HepG2 (cell line): ENCODE measurements around the gene OR13J1. TPM values are rescaled to one million over a fixed set of nuclear protein-coding genes. Genes with fewer than 3 reads are reported as not detected.

Experiments used
- ATAC-seq: fragments of 200-7000 bp; cut with Tn5 transposase; 3 replicates; pipeline ENCODE4 v1.9.1; 2020; ENCODE audit warnings: mild to moderate bottlenecking, moderate library complexity
- BruUV-seq: library from RNA; stranded (reverse); fragments of 400-500 nt; replicated peaks from 2 replicates; lab custom pipeline; 2021; lab: Mats Ljungman, UMichigan
- CTCF ChIA-PET: fragments of 300-600 bp; formaldehyde crosslinking; extraction: SDS; loops from one replicate; lab custom pipeline; 2021; ENCODE audit warnings: low total read pairs, inconsistent platforms, low intra/inter-chr PET ratio; lab: Yijun Ruan, JAX
- POLR2A ChIA-PET: fragments of 350-600 bp; sonication (Branson Sonifier 250); formaldehyde crosslinking; loops from one replicate; lab custom pipeline; 2020; ENCODE audit warnings: antibody characterized with exemption, inconsistent platforms; lab: Yijun Ruan, JAX
- DNase-seq: peaks from one replicate; pipeline ENCODE4 v3.0.0-alpha.2; 2015; ENCODE audit warnings: low spot score
- FAIRE-seq: peaks from 3 replicates; lab custom pipeline; 2011; peaks lifted over from hg19 to GRCh38; lab: Jason Lieb, UNC
- H2AFZ ChIP-seq: one replicate; pipeline ENCODE4 v1.6.1; 2011; ENCODE audit warnings: low read length, inconsistent platforms
- H3K27ac ChIP-seq: fragments of 300-600 bp; 3 replicates; pipeline ENCODE4 v1.8.0; 2011; ENCODE audit warnings: mixed run types, mild to moderate bottlenecking, mixed read lengths, low read length, inconsistent platforms; ENCODE audit not compliant: insufficient read depth; ENCODE audit errors: extremely low read length
- H3K27me3 ChIP-seq, 2 experiments: fragments of 200-600 bp in 1 of 2; 2 replicates in 1 of 2; 3 replicates in 1 of 2; pipeline versions ENCODE4 v1.6.0 to v1.8.0; 2011; ENCODE audit warnings: low read length in 2 of 2, mild to moderate bottlenecking in 2 of 2, moderate library complexity in 2 of 2, inconsistent platforms in 1 of 2; ENCODE audit not compliant: insufficient read depth in 2 of 2, control insufficient read depth in 1 of 2
- H3K36me3 ChIP-seq, 2 experiments: fragments of 200-600 bp in 1 of 2; replicated peaks in 1 of 2; 2 replicates in 1 of 2; 3 replicates in 1 of 2; pipeline versions ENCODE4 v1.5.1 to v1.8.0; 2011; ENCODE audit warnings: low read length in 2 of 2, inconsistent platforms in 1 of 2; ENCODE audit not compliant: insufficient read depth in 2 of 2, control insufficient read depth in 1 of 2
- H3K4me1 ChIP-seq: 2 replicates; pipeline ENCODE4 v1.5.1; 2012; ENCODE audit warnings: low read length, inconsistent platforms; ENCODE audit not compliant: insufficient read depth
- H3K4me2 ChIP-seq: 2 replicates; pipeline ENCODE4 v1.6.0; 2011; ENCODE audit warnings: low read depth, low read length, inconsistent platforms
- H3K4me3 ChIP-seq, 3 experiments: fragments of 200-600 bp in 1 of 3; sonication (generic), shearing (Covaris generic) in 1 of 3; replicated peaks in 1 of 3; 2 replicates each; pipeline ENCODE4 v1.5.1; 2011 to 2016; ENCODE audit warnings: low read length in 3 of 3, inconsistent platforms in 2 of 3, low read depth in 2 of 3, mild to moderate bottlenecking in 2 of 3, control low read depth in 1 of 3, mixed read lengths in 1 of 3; ENCODE audit not compliant: insufficient read depth in 1 of 3
- H3K79me2 ChIP-seq: one replicate; pipeline ENCODE4 v1.6.1; 2011; ENCODE audit warnings: low read length, inconsistent platforms; ENCODE audit not compliant: insufficient read depth
- H3K9ac ChIP-seq: 2 replicates; pipeline ENCODE4 v1.6.0; 2011; ENCODE audit warnings: mild to moderate bottlenecking, low read depth, low read length, inconsistent platforms; ENCODE audit not compliant: insufficient read depth
- H3K9me3 ChIP-seq: 2 replicates; pipeline ENCODE4 v1.5.1; 2012; ENCODE audit warnings: mild to moderate bottlenecking, low read length
- H4K20me1 ChIP-seq: 2 replicates; pipeline ENCODE4 v1.6.0; 2011; ENCODE audit warnings: inconsistent platforms, mild to moderate bottlenecking, low read length, moderate library complexity; ENCODE audit not compliant: insufficient read depth
- ARID3A ChIP-seq: IDR thresholded peaks from 2 replicates; pipeline ENCODE4 v1.6.1; 2012; ENCODE audit warnings: low read depth, low read length, improper control_type of control experiment
- EHMT2 ChIP-seq: fragments of 200-600 bp; sonication (generic); IDR thresholded peaks from 2 replicates; pipeline ENCODE4 v1.7.0; 2017; ENCODE audit warnings: antibody characterized with exemption, low read depth, low read length, borderline replicate concordance
- FOXA1 ChIP-seq, 2 experiments: fragments of 450-650 bp in 1 of 2; sonication (generic) in 1 of 2; formaldehyde crosslinking in 1 of 2; IDR thresholded peaks; 2 replicates each; pipeline versions ENCODE4 v1.4.0 to v1.6.1; 2016 to 2020; ENCODE audit warnings: missing genetic modification reagents in 1 of 2
- GMEB1 ChIP-seq: sonication (generic); formaldehyde crosslinking; IDR thresholded peaks from 2 replicates; pipeline ENCODE4 v1.5.1; 2020; ENCODE audit warnings: missing genetic modification reagents, mild to moderate bottlenecking, borderline replicate concordance
- MYC ChIP-seq: sonication (generic); formaldehyde crosslinking; IDR thresholded peaks from 2 replicates; pipeline ENCODE4 v1.9.0; 2021; ENCODE audit warnings: missing genetic modification reagents, borderline replicate concordance
- NCOA2 ChIP-seq: sonication (generic); formaldehyde crosslinking; IDR thresholded peaks from 2 replicates; pipeline ENCODE4 v1.8.0; 2022; ENCODE audit warnings: inconsistent platforms
- PLSCR1 ChIP-seq: sonication (generic); formaldehyde crosslinking; IDR thresholded peaks from 2 replicates; pipeline ENCODE4 v1.5.0; 2020; ENCODE audit warnings: missing genetic modification reagents, mild to moderate bottlenecking, borderline replicate concordance
- REXO4 ChIP-seq: sonication (generic); formaldehyde crosslinking; IDR thresholded peaks from 2 replicates; pipeline ENCODE4 v1.8.0; 2022; ENCODE audit warnings: missing genetic modification reagents, mild to moderate bottlenecking, borderline replicate concordance
- SAFB2 ChIP-seq: sonication (generic); formaldehyde crosslinking; IDR thresholded peaks from 2 replicates; pipeline ENCODE4 v1.5.1; 2020; ENCODE audit warnings: missing genetic modification reagents, low read depth, mild to moderate bottlenecking, borderline replicate concordance
- SKI ChIP-seq: fragments of 450-650 bp; IDR thresholded peaks from one replicate; pipeline ENCODE4 v1.6.1; 2018; ENCODE audit warnings: mild to moderate bottlenecking; ENCODE audit not compliant: partially characterized antibody
- SMAD3 ChIP-seq: sonication (generic); formaldehyde crosslinking; IDR thresholded peaks from 2 replicates; pipeline ENCODE4 v1.4.0; 2020; ENCODE audit warnings: missing genetic modification reagents
- ZNF121 ChIP-seq: sonication (generic); formaldehyde crosslinking; IDR thresholded peaks from 2 replicates; pipeline ENCODE4 v1.5.0; 2020; ENCODE audit warnings: mild to moderate bottlenecking, missing genetic modification reagents
- ZNF33B ChIP-seq: sonication (generic); formaldehyde crosslinking; IDR thresholded peaks from 2 replicates; pipeline ENCODE4 v1.5.1; 2020; ENCODE audit warnings: mild to moderate bottlenecking, missing genetic modification reagents
- WGBS: methylation state at CpG from one replicate; pipeline ENCODE4 v1.1.6; 2017; ENCODE audit warnings: low lambda C conversion rate; 5-methylcytosine and 5-hydroxymethylcytosine counted together
- in situ Hi-C: cut with HindIII; loops from 2 replicates; pipeline ENCODE4 v1.10.0; 2017; ENCODE audit warnings: low pct_unique_long_range_greater_than_20kb; ENCODE audit not compliant: extremely low pct_ligation_motif_present
- intact Hi-C: fragments of 100-400 bp; cut with micrococcal nuclease; formaldehyde crosslinking; loops from one replicate; pipeline ENCODE4 v1.10.0; 2022; ENCODE audit not compliant: unreplicated experiment
- polyA plus RNA-seq, 8 experiments: library from polyadenylated mRNA; depleted of rRNA in 3 of 8; stranded (reverse) in 7 of 8; unstranded in 1 of 8; fragments of >200 nt; fragmentation: Illumina TruSeq in 4 of 8; extraction: Trizol in 4 of 8; gene quantifications; 2 replicates each; pipeline versions ENCODE4 v1.2.1 to v1.2.3, GENCODE V29; 2011 to 2016; ENCODE audit warnings: low read depth in 4 of 8, missing spikeins in 1 of 8, mixed read lengths in 1 of 8; ENCODE audit not compliant: insufficient read depth in 1 of 8
- total RNA-seq, 5 experiments: library from RNA; depleted of rRNA; stranded (reverse); fragments of >200 nt; fragmentation: Illumina TruSeq; extraction: Trizol; gene quantifications; 2 replicates each; pipeline ENCODE4 v1.2.3, GENCODE V29; 2016; ENCODE audit warnings: low read depth in 1 of 5
- TF ChIP-seq, protein P1 (sequence below): sonication (generic); formaldehyde crosslinking; IDR thresholded peaks from 2 replicates; pipeline ENCODE4 v1.8.0; 2022; ENCODE audit warnings: mild to moderate bottlenecking, missing genetic modification reagents; ENCODE audit not compliant: insufficient replicate concordance
- TF ChIP-seq, protein P2 (sequence below): sonication (generic); formaldehyde crosslinking; IDR thresholded peaks from 2 replicates; pipeline ENCODE4 v1.4.0; 2020; ENCODE audit warnings: missing genetic modification reagents

Gene OR13J1
- total and polyA plus RNA-seq, 2 of the 13 experiments (the other 11 are each of a cell fraction or from before 2014, with no cell fraction given): not detected

DNA sequence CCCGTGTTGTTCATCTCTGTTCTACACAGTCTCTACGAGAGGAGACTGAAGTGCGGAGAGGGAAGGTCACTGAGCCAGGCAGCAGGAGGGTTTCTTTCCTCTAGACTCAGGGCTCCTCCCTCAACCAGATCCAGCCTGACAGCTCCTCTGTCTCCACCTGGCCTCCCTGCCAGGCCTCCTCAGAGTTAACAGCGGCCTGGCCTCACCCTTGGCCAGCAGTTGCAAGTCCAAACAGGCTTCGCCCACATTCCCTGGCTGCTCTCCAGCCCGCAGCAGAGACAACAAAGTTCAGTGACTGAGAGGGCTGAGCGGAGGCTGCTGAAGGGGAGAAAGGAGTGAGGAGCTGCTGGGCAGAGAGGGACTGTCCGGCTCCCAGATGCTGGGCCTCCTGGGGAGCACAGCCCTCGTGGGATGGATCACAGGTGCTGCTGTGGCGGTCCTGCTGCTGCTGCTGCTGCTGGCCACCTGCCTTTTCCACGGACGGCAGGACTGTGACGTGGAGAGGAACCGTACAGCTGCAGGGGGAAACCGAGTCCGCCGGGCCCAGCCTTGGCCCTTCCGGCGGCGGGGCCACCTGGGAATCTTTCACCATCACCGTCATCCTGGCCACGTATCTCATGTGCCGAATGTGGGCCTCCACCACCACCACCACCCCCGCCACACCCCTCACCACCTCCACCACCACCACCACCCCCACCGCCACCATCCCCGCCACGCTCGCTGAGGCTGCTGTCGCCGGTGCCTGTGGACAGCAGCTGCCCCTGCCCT lies 35.9 kb upstream of the OR13J1 start, which contains the start of gene HRCT1:
Gene HRCT1, plus strand, starts transcription at position 291 of the 768 bp plus-strand sequence. Its CDS starts 86 bp downstream, at position 377.
- Histone ChIP-seq H3K27me3 (peaks cover 0 to 11% of the 10 kb centered on the region in 2 experiments; a peak in 2 of 5 replicates), H3K4me1 (peaks cover 69% of the 10 kb centered on the region), H3K9ac (peak within 1 kb of the TSS; percentile 57; the same call in 1 of the 2 replicates), H3K9me3 (no peaks in the 10 kb centered on the region), H3K36me3 (no peaks in the 10 kb centered on the region), H3K27ac (no peak within 1 kb of the TSS), H3K79me2 (no peaks in the 10 kb centered on the region), H2AFZ (no peak within 1 kb of the TSS), H3K4me2 (peak within 1 kb of the TSS; percentile 96), H4K20me1 (no peaks in the 10 kb centered on the region), H3K4me3 (peak within 1 kb of the TSS; percentile 49 to 67 (median 52))
- WGBS: 8% methylated on average over 11 of the region's 30 CpGs
- ATAC-seq (peak; percentile 76), DNase-seq (peak; percentile 77), FAIRE-seq (peak; percentile 63)
- intact Hi-C loops: no loop called here
- POLR2A ChIA-PET: interaction anchor here (1.1 kb wide), 2 partner anchors 14 to 91 kb away, joined by 3 read pairs; partner anchors contain the start of gene HINT2
- CTCF ChIA-PET: no interaction called here
- BruUV-seq: no TSS peak
- in situ Hi-C loops: no loop called here
- TF ChIP-seq SAFB2 (no peak), FOXA1 (IDR thresholded peaks at IDR 0.05) (no peak), FOXA1 (CRISPR knock-in tag; IDR thresholded peaks at IDR 0.05) (peak; percentile 50), MYC (CRISPR knock-in tag) (peak; percentile 53; the same call in 1 of the 2 replicates), SMAD3 (no peak), NCOA2 (CRISPR knock-in tag) (peak; percentile 41; the same call in 1 of the 2 replicates), REXO4 (CRISPR knock-in tag) (no peak), ZNF33B (CRISPR knock-in tag) (no peak), ZNF121 (CRISPR knock-in tag) (peak; percentile 42; the same call in 1 of the 2 replicates), PLSCR1 (CRISPR knock-in tag) (no peak), SKI (no peak), GMEB1 (CRISPR knock-in tag) (no peak), ARID3A (no peak), EHMT2 (no peak)
- TF ChIP-seq, protein P1, sequence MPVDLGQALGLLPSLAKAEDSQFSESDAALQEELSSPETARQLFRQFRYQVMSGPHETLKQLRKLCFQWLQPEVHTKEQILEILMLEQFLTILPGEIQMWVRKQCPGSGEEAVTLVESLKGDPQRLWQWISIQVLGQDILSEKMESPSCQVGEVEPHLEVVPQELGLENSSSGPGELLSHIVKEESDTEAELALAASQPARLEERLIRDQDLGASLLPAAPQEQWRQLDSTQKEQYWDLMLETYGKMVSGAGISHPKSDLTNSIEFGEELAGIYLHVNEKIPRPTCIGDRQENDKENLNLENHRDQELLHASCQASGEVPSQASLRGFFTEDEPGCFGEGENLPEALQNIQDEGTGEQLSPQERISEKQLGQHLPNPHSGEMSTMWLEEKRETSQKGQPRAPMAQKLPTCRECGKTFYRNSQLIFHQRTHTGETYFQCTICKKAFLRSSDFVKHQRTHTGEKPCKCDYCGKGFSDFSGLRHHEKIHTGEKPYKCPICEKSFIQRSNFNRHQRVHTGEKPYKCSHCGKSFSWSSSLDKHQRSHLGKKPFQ (CRISPR knock-in tag): no peak
- TF ChIP-seq, protein P2, sequence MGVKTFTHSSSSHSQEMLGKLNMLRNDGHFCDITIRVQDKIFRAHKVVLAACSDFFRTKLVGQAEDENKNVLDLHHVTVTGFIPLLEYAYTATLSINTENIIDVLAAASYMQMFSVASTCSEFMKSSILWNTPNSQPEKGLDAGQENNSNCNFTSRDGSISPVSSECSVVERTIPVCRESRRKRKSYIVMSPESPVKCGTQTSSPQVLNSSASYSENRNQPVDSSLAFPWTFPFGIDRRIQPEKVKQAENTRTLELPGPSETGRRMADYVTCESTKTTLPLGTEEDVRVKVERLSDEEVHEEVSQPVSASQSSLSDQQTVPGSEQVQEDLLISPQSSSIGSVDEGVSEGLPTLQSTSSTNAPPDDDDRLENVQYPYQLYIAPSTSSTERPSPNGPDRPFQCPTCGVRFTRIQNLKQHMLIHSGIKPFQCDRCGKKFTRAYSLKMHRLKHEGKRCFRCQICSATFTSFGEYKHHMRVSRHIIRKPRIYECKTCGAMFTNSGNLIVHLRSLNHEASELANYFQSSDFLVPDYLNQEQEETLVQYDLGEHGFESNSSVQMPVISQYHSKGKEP (CRISPR knock-in tag): no peak
